H9 (cell line): Measurements from ENCODE around the gene SNAP47. TPM values are rescaled to one million over a fixed set of nuclear protein-coding genes. Genes with fewer than 3 reads are reported as not detected.

Source experiments
- DNase-seq: peaks from one replicate; pipeline ENCODE4 v3.0.0-alpha.2; 2017
- H2AFZ ChIP-seq: one replicate; pipeline ENCODE4 v1.6.1; 2013; ENCODE audit warnings: mild to moderate bottlenecking, low read length, control low read depth, moderate library complexity
- H2AK5ac ChIP-seq: 2 replicates; pipeline ENCODE4 v1.6.1; 2013; ENCODE audit warnings: low read length, control low read depth, mixed read lengths; ENCODE audit not compliant: insufficient read length
- H2BK120ac ChIP-seq: one replicate; pipeline ENCODE4 v1.6.1; 2013; ENCODE audit warnings: low read depth, mild to moderate bottlenecking, low read length, control low read depth, inconsistent platforms; ENCODE audit not compliant: poor library complexity, severe bottlenecking
- H2BK12ac ChIP-seq: 2 replicates; pipeline ENCODE4 v1.6.1; 2013; ENCODE audit warnings: low read length, control low read depth, mixed read lengths, low read depth; ENCODE audit not compliant: insufficient read length
- H2BK15ac ChIP-seq: 2 replicates; pipeline ENCODE4 v1.6.1; 2013; ENCODE audit warnings: low read depth, low read length, control low read depth
- H2BK20ac ChIP-seq: one replicate; pipeline ENCODE4 v1.6.1; 2013; ENCODE audit warnings: low read depth, mild to moderate bottlenecking, low read length, control low read depth, inconsistent platforms; ENCODE audit not compliant: poor library complexity, severe bottlenecking
- H2BK5ac ChIP-seq: 2 replicates; pipeline ENCODE4 v1.6.1; 2013; ENCODE audit warnings: low read length, control low read depth, mixed read lengths; ENCODE audit not compliant: insufficient read length
- H3K14ac ChIP-seq: 2 replicates; pipeline ENCODE4 v1.6.1; 2013; ENCODE audit warnings: low read length, control low read depth; ENCODE audit not compliant: insufficient read depth
- H3K18ac ChIP-seq: 2 replicates; pipeline ENCODE4 v1.6.1; 2013; ENCODE audit warnings: low read depth, mild to moderate bottlenecking, mixed read lengths, low read length, control low read depth; ENCODE audit not compliant: insufficient read length
- H3K23ac ChIP-seq: 2 replicates; pipeline ENCODE4 v1.6.1; 2013; ENCODE audit warnings: low read length, control low read depth, mixed read lengths, low read depth; ENCODE audit not compliant: insufficient read length
- H3K23me2 ChIP-seq: 2 replicates; pipeline ENCODE4 v1.6.1; 2013; ENCODE audit warnings: low read depth, mild to moderate bottlenecking, mixed read lengths, low read length, control low read depth; ENCODE audit not compliant: insufficient read length, poor library complexity, severe bottlenecking
- H3K27ac ChIP-seq: 2 replicates; pipeline ENCODE4 v1.5.1; 2013; ENCODE audit warnings: low read length, control low read depth, mixed read lengths, low read depth; ENCODE audit not compliant: insufficient read length
- H3K27me3 ChIP-seq: 2 replicates; pipeline ENCODE4 v1.6.1; 2013; ENCODE audit warnings: low read length, control low read depth, inconsistent platforms; ENCODE audit not compliant: insufficient read depth
- H3K4ac ChIP-seq: 2 replicates; pipeline ENCODE4 v1.6.1; 2013; ENCODE audit warnings: low read depth, mild to moderate bottlenecking, control low read depth, inconsistent platforms, low read length, moderate library complexity
- H3K4me1 ChIP-seq: 2 replicates; pipeline ENCODE4 v1.6.1; 2013; ENCODE audit warnings: low read length, control low read depth, inconsistent platforms; ENCODE audit not compliant: insufficient read depth
- H3K4me2 ChIP-seq: 2 replicates; pipeline ENCODE4 v1.6.1; 2013; ENCODE audit warnings: low read length, control low read depth, mixed read lengths; ENCODE audit not compliant: insufficient read length, insufficient read depth
- H3K56ac ChIP-seq: 2 replicates; pipeline ENCODE4 v1.6.1; 2013; ENCODE audit warnings: low read depth, mild to moderate bottlenecking, mixed read lengths, low read length, control low read depth; ENCODE audit not compliant: insufficient read length
- H3K79me1 ChIP-seq: 2 replicates; pipeline ENCODE4 v1.6.1; 2013; ENCODE audit warnings: low read depth, mild to moderate bottlenecking, moderate library complexity, low read length, control low read depth, inconsistent platforms; ENCODE audit not compliant: insufficient read depth, poor library complexity, severe bottlenecking
- H3K79me2 ChIP-seq: 2 replicates; pipeline ENCODE4 v1.6.1; 2013; ENCODE audit warnings: low read length, control low read depth, inconsistent platforms; ENCODE audit not compliant: insufficient read depth
- H3K9ac ChIP-seq: 2 replicates; pipeline ENCODE4 v1.6.1; 2013; ENCODE audit warnings: low read length, control low read depth, mixed read lengths; ENCODE audit not compliant: insufficient read length; ENCODE audit errors: extremely low read depth
- H3K9me3 ChIP-seq: one replicate; pipeline ENCODE4 v1.6.1; 2013; ENCODE audit warnings: low read depth, low read length, inconsistent platforms; ENCODE audit not compliant: control insufficient read depth
- H3T11ph ChIP-seq: one replicate; pipeline ENCODE4 v1.6.1; 2013; ENCODE audit warnings: mild to moderate bottlenecking, low read length, control low read depth, inconsistent platforms
- H4K20me1 ChIP-seq: one replicate; pipeline ENCODE4 v1.6.1; 2013; ENCODE audit not compliant: control insufficient read depth, insufficient read length, insufficient read depth
- H4K5ac ChIP-seq: 2 replicates; pipeline ENCODE4 v1.6.1; 2013; ENCODE audit warnings: low read depth, mild to moderate bottlenecking, mixed read lengths, low read length, control low read depth; ENCODE audit not compliant: insufficient read length
- H4K8ac ChIP-seq: replicated peaks from 2 replicates; pipeline ENCODE4 v1.6.1; 2013; ENCODE audit warnings: low read length, control low read depth, mixed read lengths, low read depth; ENCODE audit not compliant: insufficient read length
- H4K91ac ChIP-seq: 2 replicates; pipeline ENCODE4 v1.6.1; 2013; ENCODE audit warnings: low read depth, mild to moderate bottlenecking, moderate library complexity, mixed read lengths, low read length, control low read depth; ENCODE audit not compliant: insufficient read length
- H3K27ac Mint-ChIP-seq, 3 experiments: 2 replicates in 2 of 3; 3 replicates in 1 of 3; pipeline ENCODE4 v1.8.0; 2020 to 2021; ENCODE audit warnings: mixed read lengths in 3 of 3, mild to moderate bottlenecking in 1 of 3, moderate library complexity in 1 of 3
- H3K27me3 Mint-ChIP-seq: 2 replicates; pipeline ENCODE4 v1.8.0; 2021; ENCODE audit warnings: low read depth, mild to moderate bottlenecking, moderate library complexity, mixed read lengths
- H3K36me3 Mint-ChIP-seq, 3 experiments: 2 replicates in 2 of 3; 3 replicates in 1 of 3; pipeline ENCODE4 v1.8.0; 2020 to 2021; ENCODE audit warnings: low read depth in 3 of 3, mixed read lengths in 3 of 3; ENCODE audit not compliant: insufficient read depth in 1 of 3
- H3K4me1 Mint-ChIP-seq, 2 experiments: 2 replicates each; pipeline ENCODE4 v1.8.0; 2020; ENCODE audit warnings: mixed read lengths in 2 of 2
- H3K4me3 Mint-ChIP-seq, 2 experiments: 2 replicates in 1 of 2; 3 replicates in 1 of 2; pipeline ENCODE4 v1.8.0; 2020 to 2021; ENCODE audit warnings: mild to moderate bottlenecking in 2 of 2, mixed read lengths in 2 of 2, moderate library complexity in 1 of 2
- H3K9me3 Mint-ChIP-seq, 2 experiments: 2 replicates in 1 of 2; 3 replicates in 1 of 2; pipeline ENCODE4 v1.8.0; 2020; ENCODE audit warnings: mild to moderate bottlenecking in 2 of 2, mixed read lengths in 2 of 2, moderate library complexity in 1 of 2
- WGBS: extraction: QIAGEN DNeasy Blood & Tissue Kit; methylation state at CpG from one replicate; pipeline ENCODE4 v1.1.7; 2013; ENCODE audit warnings: missing lambda C conversion rate, low lambda C conversion rate, mixed read lengths; ENCODE audit not compliant: insufficient read length; ENCODE audit errors: extremely low coverage; 5-methylcytosine and 5-hydroxymethylcytosine counted together
- total RNA-seq: library from RNA; stranded (reverse); gene quantifications from 2 replicates; pipeline ENCODE4 v1.2.1, GENCODE V29; 2021
- TF ChIP-seq, protein P1 (sequence below): fragments of 200-600 bp; sonication (generic); conservative IDR thresholded peaks from 3 replicates; pipeline ENCODE4 v1.8.0; 2021; ENCODE audit warnings: antibody characterized with exemption, mild to moderate bottlenecking

SNAP47 gene
- total RNA-seq, 1 experiment from 2014 or later, result 44.1 TPM

DNA sequence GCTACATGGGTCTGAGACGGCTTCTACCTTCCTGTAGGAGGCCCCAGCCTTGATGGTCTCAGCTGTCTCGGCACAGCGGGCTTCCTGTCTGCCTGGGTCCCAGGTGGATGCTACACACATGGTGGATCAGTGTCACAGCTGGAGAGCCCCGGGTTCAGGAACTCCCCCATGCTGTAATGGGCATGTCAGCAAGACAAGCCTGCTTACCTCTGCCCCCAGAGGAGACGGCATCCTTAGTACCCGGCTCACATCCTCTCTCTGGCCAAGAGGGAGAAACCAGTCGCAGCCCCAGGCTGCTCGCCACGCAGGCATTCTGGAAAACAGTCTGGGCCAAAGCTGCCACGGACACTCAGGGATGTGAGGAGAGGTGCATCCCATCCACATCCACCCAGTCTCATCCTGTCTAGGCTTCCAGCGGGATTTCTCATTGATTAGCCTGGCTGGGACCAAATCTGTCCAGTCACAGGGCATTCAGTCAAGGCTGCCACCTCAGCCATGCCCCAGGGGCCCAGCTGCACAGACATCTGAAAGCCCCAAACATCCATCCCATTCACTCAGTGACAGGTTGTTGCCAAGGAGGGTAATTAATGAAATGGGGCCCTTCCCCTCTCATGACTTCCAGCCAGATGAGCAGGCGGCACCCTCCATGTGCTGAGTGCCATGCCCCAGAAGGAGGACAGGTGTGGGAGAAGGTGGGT is 10.5 kb downstream of the SNAP47 start:
- H3K18ac ChIP-seq, result no peak overlapping the region
- no peaks in the 10 kb centered on the region for H3K27me3 Mint-ChIP-seq
- no peak overlapping the region for H2BK12ac ChIP-seq
- peaks cover 2 to 18% (median 16%) of the 10 kb centered on the region in 3 experiments for H3K36me3 Mint-ChIP-seq
- H3K27me3 ChIP-seq, result no peaks in the 10 kb centered on the region
- H3K56ac ChIP-seq, result no peak overlapping the region
- no peaks in the 10 kb centered on the region for H3K23me2 ChIP-seq
- peak overlapping the region; percentile 3 for H3K23ac ChIP-seq
- H3K4me1 Mint-ChIP-seq, result peaks cover 4% of the 10 kb centered on the region in 2 experiments; a peak in 3 of 4 replicates
- no peak overlapping the region for H3K27ac Mint-ChIP-seq
- no peaks in the 10 kb centered on the region for H4K20me1 ChIP-seq
- H2BK20ac ChIP-seq, result no peak overlapping the region
- no peak overlapping the region for H3K4me3 Mint-ChIP-seq
- H3K9me3 Mint-ChIP-seq, result no peaks in the 10 kb centered on the region
- no peaks in the 10 kb centered on the region for H3K9me3 ChIP-seq
- no peak overlapping the region for H2BK5ac ChIP-seq
- H3K14ac ChIP-seq, result no peak overlapping the region
- H3K4me2 ChIP-seq, result no peak overlapping the region
- H2BK15ac ChIP-seq, result no peak overlapping the region
- no peak overlapping the region for H4K91ac ChIP-seq
- no peaks in the 10 kb centered on the region for H3K4me1 ChIP-seq
- H3K27ac ChIP-seq, result no peak overlapping the region
- no peak overlapping the region for H3K4ac ChIP-seq
- no CpG with 5 or more reads among the region's 12 CpGs for WGBS
- no peak overlapping the region for H4K8ac ChIP-seq
- peaks cover 4% of the 10 kb centered on the region for H3K79me1 ChIP-seq
- no peak overlapping the region for H2AFZ ChIP-seq
- TF ChIP-seq, protein P1, sequence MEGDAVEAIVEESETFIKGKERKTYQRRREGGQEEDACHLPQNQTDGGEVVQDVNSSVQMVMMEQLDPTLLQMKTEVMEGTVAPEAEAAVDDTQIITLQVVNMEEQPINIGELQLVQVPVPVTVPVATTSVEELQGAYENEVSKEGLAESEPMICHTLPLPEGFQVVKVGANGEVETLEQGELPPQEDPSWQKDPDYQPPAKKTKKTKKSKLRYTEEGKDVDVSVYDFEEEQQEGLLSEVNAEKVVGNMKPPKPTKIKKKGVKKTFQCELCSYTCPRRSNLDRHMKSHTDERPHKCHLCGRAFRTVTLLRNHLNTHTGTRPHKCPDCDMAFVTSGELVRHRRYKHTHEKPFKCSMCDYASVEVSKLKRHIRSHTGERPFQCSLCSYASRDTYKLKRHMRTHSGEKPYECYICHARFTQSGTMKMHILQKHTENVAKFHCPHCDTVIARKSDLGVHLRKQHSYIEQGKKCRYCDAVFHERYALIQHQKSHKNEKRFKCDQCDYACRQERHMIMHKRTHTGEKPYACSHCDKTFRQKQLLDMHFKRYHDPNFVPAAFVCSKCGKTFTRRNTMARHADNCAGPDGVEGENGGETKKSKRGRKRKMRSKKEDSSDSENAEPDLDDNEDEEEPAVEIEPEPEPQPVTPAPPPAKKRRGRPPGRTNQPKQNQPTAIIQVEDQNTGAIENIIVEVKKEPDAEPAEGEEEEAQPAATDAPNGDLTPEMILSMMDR, result no peak
- no peak overlapping the region for H2AK5ac ChIP-seq
- no peak overlapping the region for H2BK120ac ChIP-seq
- DNase-seq, result no peak
- H3K9ac ChIP-seq, result no peak overlapping the region
- H3T11ph ChIP-seq, result no peak overlapping the region
- no peak overlapping the region for H4K5ac ChIP-seq
- H3K79me2 ChIP-seq, result peaks cover 2% of the 10 kb centered on the region; the same call in 1 of the 2 replicates
